HG03565 (cell line): Measurements from ENCODE around the gene TRAPPC2B.

Experiments
- ATAC-seq: cut with Tn5 transposase; IDR thresholded peaks from one replicate; pipeline ENCODE4 v1.9.1; 2021; ENCODE audit warnings: mild to moderate bottlenecking, moderate library complexity; ENCODE audit not compliant: unreplicated experiment

TRAPPC2B gene

DNA sequence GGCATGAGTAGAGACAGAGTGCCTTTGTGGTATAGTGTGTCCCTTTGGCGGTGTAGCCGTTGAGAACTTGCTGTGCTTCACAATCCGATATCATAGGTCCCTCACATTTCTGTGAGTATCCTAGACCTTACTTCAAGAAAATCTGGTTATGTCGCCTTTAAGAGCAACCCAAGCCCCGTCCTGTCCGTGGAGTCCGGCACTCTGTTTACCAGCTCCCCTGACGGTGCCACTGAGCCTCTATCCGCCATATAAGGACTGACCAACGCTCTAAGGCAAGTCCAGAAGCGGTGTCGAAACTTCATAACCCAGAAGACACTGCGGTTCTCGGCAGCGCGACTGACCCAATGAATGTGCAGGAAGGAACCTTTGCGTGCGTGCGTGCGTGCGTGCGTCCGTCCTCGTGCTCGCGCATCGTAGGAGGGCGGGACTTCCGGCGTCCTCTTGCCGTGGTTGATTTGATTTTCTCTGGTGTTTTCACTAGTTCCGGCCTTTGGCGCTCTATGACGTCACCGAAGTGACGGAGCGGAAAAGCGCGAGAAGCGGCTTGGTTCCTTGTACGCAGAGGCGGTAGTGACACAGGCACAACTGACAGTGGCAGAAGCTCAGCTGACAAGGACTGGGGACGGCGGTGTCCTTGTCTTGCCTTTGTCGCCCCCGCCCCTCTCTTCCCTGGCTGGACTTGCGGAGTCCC is at the start of gene TRAPPC2B, which contains the start of gene ZNF547:
TSS of gene TRAPPC2B (plus strand) at position 555 of the 691 bp plus-strand sequence. CDS start 1,283 bp downstream, outside the sequence.
TSS of gene ZNF547 (plus strand) at position 555 of the 691 bp plus-strand sequence. CDS start 5,005 bp downstream, outside the sequence.
- ATAC-seq: peak; percentile 88

GRCh38 chr19:57314146-57314545 is 49.2 kb upstream of the TRAPPC2B start:
- no peak for ATAC-seq

DNA sequence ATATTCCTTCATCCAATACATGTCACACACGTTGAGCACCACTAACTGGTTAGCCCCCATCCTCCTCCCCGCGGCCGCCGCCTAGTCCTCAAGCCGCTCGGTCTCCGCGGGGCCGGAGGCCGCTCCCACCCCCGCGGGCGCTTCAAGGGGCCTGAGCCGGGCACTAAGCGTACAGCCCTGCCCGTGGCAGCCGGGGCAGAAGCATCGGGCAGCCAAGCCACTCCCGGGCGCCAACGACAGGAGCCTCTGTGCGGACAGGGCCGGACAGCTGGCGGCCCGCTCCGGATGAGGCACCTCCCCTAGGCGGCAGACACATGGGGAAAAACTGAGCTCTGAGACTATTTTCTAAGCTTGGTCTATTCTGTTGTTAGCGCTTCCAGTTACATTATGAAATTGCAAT is 45.8 kb upstream of the TRAPPC2B start:
- no peak for ATAC-seq

DNA sequence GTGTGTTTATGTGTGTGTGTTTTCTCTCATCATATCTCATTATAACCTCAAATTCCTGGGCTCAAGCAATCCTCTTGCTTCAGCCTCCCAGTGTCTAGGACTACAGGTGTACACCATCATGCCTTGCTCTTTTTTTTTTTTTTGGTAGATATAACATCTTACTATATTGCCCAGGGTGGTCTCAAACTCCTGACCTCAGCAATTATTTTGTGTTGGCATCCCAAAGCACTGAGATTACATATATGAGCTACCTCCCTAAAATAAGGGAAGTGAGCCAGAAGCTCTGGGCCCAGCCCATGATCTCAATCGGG is 43.5 kb upstream of the TRAPPC2B start:
- no peak for ATAC-seq

- ATAC-seq: peak; percentile 91
Measured at GRCh38 chr19:57320180-57321084, 42.9 kb upstream of the TRAPPC2B start, which contains the start of gene ZNF543. TSS of gene ZNF543 (plus strand) at chr19:57320472. CDS start at chr19:57320854, 382 bp downstream.

DNA sequence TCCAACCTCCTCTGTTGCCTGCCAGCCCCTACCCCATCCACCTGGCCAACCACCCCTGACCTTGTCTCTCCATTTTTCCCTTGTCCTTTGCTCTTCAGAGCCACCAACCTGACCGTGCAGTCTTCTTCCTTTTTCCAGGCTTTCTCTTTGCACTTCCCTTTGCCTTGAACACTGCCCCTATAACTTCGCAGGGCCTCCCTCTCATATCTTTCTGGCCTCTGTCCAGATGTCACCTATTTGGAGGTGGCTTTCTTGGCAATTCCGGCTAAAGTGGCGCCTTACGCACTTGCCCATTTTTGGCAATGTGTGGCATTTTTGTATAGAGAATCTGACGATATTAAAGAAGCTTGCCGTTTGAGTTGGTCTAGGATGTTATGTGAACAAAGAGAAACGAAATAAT is 42.2 kb upstream of the TRAPPC2B start:
- no peak for ATAC-seq

DNA sequence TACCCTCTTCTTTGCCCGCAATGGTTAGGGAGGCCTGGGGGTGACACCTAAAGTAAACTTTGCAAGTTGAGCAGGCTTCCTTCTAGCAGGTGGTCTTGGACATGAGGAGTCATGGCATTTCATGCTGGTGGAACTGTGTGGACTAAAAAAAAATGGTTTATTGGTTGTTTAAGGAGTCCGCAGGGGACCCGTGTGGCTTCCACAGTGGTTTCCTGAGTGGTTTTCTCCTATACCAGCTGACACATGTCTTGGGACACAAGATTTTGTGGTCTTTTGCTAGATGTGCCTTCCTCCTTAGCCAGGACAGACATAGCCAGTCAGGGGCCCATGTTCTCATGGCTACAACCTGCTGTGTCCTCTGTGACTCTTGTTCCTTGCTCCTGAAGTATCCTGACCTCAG is 41.6 kb upstream of the TRAPPC2B start:
- no peak for ATAC-seq

- ATAC-seq: no peak
Measured at GRCh38 chr19:57324992-57325391, 38.4 kb upstream of the TRAPPC2B start.

GRCh38 chr19:57327993-57328392 is 35.4 kb upstream of the TRAPPC2B start:
- no peak for ATAC-seq

DNA sequence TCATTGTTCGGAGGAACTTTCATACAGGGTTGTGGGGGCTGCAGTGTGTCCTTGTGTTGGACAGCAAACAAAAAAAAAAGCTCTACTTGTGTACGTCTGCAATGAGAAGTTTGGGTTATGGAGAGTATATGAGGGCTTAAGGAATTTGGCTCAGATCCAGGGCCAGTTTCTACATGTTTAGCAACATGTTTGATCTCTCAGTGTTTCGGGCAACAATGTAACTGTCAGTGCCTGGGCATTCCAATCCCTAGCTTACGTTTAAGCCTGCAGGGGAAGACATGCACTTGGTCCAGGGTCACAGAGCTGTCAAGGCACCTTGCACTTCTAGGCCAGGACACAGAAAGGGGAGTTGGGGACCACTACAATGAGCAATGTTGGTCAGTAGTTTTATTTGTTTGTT is 29.2 kb upstream of the TRAPPC2B start:
- no peak for ATAC-seq

- ATAC-seq: no peak
Measured at GRCh38 chr19:57338877-57339276, 24.5 kb upstream of the TRAPPC2B start.

GRCh38 chr19:57342582-57342981 is 20.8 kb upstream of the TRAPPC2B start:
- ATAC-seq: no peak

GRCh38 chr19:57348136-57348535 is 15.2 kb upstream of the TRAPPC2B start:
- no peak for ATAC-seq

DNA sequence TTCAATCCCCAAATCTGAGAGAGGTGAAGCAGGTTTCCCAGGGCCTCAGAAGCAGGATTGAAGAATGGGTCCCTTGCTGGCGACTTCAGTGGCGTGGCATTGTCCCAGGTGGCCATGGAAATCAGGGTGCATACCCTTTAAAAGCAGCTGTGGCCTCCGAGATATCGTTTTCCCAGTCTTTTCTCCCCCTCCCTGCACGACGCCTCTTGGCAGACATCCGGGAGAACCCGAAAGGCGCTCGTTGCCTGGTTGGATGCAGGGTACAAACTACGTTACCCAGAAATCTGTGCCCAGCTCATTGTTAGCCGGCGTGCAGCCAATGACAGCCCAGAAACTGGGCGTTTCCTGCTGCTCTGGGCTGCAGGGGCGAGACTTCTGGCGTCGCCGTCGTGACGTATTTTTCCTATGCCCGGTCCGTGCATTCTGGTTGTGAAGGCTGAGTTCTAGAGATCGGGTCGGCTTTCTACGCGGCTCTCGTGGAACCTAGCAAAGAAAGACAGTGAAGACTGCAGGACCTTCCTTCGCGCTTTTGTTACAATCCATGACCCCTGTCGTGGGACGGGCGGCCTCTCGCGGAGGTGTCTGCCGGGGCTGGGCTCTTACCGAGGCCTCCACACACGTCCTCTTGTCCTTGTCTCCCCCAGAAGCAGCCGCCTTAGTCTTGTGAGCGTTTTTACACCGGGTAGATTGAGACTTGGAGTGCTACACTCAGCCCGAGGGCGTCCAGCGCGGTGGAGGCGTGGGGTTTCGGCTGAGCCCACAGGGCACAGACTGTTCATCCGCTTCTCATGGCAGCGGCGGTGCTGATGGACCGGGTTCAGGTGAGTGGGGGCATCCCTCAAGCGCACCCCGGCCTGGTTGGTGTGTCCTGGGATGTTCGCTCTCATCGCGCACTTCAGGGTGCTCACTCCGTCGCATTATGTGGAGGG is 12.2 kb upstream of the TRAPPC2B start, which contains the start of gene ZNF304:
TSS of gene ZNF304 (plus strand) at position 395 of the 929 bp plus-strand sequence. CDS start at position 789, 394 bp downstream.
- peak; percentile 96 for ATAC-seq

- no peak for ATAC-seq
Measured at GRCh38 chr19:57351867-57352266, 11.5 kb upstream of the TRAPPC2B start.

- ATAC-seq: no peak
Measured at GRCh38 chr19:57355916-57356315, 7.4 kb upstream of the TRAPPC2B start.

- ATAC-seq: no peak
Measured at GRCh38 chr19:57357406-57357805, 5.9 kb upstream of the TRAPPC2B start.

DNA sequence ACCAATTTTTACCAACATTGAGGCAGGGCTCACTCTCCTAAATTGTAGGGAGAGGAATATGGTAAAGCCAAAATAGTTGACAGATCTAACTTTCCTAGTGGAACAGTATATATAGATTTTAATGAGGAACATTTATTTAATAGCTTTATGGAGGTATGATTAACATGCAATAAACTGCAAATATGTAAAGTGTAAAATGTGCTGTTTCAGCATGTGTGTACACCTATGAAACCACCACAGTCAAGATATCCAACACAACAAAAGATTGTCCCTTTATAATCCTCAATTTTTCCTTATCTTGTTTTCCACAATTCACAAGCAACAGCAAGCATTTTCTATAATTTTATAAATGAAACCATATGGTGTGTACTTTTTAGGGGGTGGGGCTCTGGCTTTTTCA is 4.1 kb upstream of the TRAPPC2B start:
- no peak for ATAC-seq

DNA sequence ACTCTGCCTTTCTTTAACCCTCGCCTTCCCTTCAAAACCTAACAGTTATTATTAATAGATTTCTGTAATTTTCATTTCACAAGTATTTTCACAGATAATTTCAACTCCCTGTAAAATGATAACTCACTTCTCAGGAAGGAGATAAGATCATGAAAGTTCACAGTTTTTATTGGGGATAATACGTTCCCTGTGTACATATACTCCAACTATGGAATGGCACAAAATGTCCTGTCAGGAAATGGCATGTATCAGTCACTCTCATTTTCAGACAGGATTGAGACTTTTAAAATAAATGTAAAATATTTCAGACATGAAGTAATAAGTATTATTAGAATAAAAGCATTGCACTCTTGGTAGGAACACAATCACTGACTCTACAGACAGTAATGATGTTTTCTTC is 932 bp upstream of the TRAPPC2B start:
- no peak for ATAC-seq

GRCh38 chr19:57363688-57364181 is 384 bp downstream of the TRAPPC2B start:
- no peak for ATAC-seq

GRCh38 chr19:57366776-57367175 is 3.4 kb downstream of the TRAPPC2B start:
- no peak for ATAC-seq
